Mesendoderm (in vitro differentiated cells): ENCODE results near the gene ZSCAN12.
"Not testable (repeated sequence)": the region's sequence is repeated elsewhere in the genome, so short reads cannot be mapped to it uniquely, and the experiment has no call there.

ENCODE experiments used
- DNase-seq: peaks from one replicate; pipeline ENCODE4 v3.0.0; 2013
- H2AK5ac ChIP-seq: 2 replicates; pipeline ENCODE4 v1.6.1; 2013; ENCODE audit warnings: low read length, inconsistent platforms
- H2BK120ac ChIP-seq: 2 replicates; pipeline ENCODE4 v1.6.1; 2013; ENCODE audit warnings: low read depth, mild to moderate bottlenecking, low read length, moderate library complexity, mixed read lengths
- H2BK15ac ChIP-seq: replicated peaks from 2 replicates; pipeline ENCODE4 v1.6.1; 2013; ENCODE audit warnings: low read depth, mild to moderate bottlenecking, moderate library complexity
- H2BK5ac ChIP-seq: 2 replicates; pipeline ENCODE4 v1.6.1; 2013; ENCODE audit warnings: low read length, inconsistent platforms
- H3K18ac ChIP-seq: 2 replicates; pipeline ENCODE4 v1.6.1; 2013; ENCODE audit warnings: mild to moderate bottlenecking, low read length, mixed read lengths
- H3K23ac ChIP-seq: one replicate; pipeline ENCODE4 v1.6.1; 2013; ENCODE audit warnings: low read length
- H3K27ac ChIP-seq: 2 replicates; pipeline ENCODE4 v1.5.1; 2013; ENCODE audit warnings: low read depth, mild to moderate bottlenecking, inconsistent platforms, low read length, moderate library complexity
- H3K27me3 ChIP-seq: 2 replicates; pipeline ENCODE4 v1.6.1; 2013; ENCODE audit warnings: low read length, control low read depth, mild to moderate bottlenecking, inconsistent platforms; ENCODE audit not compliant: insufficient read depth, poor library complexity
- H3K36me3 ChIP-seq: 2 replicates; pipeline ENCODE4 v1.6.1; 2013; ENCODE audit warnings: low read length, inconsistent platforms; ENCODE audit not compliant: control insufficient read depth, insufficient read depth
- H3K4ac ChIP-seq: one replicate; pipeline ENCODE4 v1.6.1; 2013; ENCODE audit warnings: low read depth, mild to moderate bottlenecking, low read length, moderate library complexity
- H3K4me1 ChIP-seq: 2 replicates; pipeline ENCODE4 v1.6.1; 2013; ENCODE audit warnings: low read depth, low read length, inconsistent platforms; ENCODE audit not compliant: control insufficient read depth
- H3K4me2 ChIP-seq: 2 replicates; pipeline ENCODE4 v1.6.1; 2013; ENCODE audit warnings: low read length
- H3K4me3 ChIP-seq: 2 replicates; pipeline ENCODE4 v1.5.1; 2013; ENCODE audit warnings: mild to moderate bottlenecking, low read length
- H3K56ac ChIP-seq: one replicate; pipeline ENCODE4 v1.6.1; 2013; ENCODE audit warnings: low read length
- H3K79me1 ChIP-seq: 2 replicates; pipeline ENCODE4 v1.6.1; 2013; ENCODE audit warnings: low read length, inconsistent platforms
- H3K79me2 ChIP-seq: 2 replicates; pipeline ENCODE4 v1.6.1; 2013; ENCODE audit warnings: mild to moderate bottlenecking, low read length; ENCODE audit not compliant: control insufficient read depth, insufficient read depth
- H3K9ac ChIP-seq: 2 replicates; pipeline ENCODE4 v1.6.1; 2013; ENCODE audit warnings: low read length, inconsistent platforms
- H4K5ac ChIP-seq: one replicate; pipeline ENCODE4 v1.6.1; 2013; ENCODE audit warnings: low read length
- H4K8ac ChIP-seq: one replicate; pipeline ENCODE4 v1.6.1; 2013; ENCODE audit warnings: low read depth, mild to moderate bottlenecking, control low read depth, low read length, moderate library complexity
- WGBS: extraction: QIAGEN DNeasy Blood & Tissue Kit; methylation state at CpG from one replicate; pipeline ENCODE4 v1.1.7; 2013; ENCODE audit warnings: low lambda C conversion rate, missing lambda C conversion rate; ENCODE audit not compliant: insufficient coverage; ENCODE audit errors: extremely low coverage; 5-methylcytosine and 5-hydroxymethylcytosine counted together

Gene ZSCAN12

DNA sequence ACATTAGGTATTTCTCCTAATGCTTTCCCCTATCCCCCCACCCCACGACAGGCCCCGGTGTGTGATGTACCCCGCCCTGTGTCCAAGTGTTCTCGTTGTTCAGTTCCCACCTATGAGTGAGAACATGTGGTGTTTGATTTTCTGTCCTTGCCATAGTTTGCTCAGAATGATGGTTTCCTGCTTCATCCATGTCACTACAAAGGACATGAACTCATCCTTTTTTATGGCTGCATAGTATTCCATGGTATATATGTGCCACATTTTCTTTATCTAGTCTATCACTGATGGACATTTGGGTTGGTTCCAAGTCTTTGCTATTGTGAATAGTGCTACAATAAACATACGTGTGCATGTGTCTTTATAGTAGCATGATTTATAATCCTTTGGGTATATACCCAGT lies 4.4 kb upstream of the ZSCAN12 start:
- not testable (repeated sequence) for H3K23ac ChIP-seq, H4K5ac ChIP-seq, H3K9ac ChIP-seq, H3K4me2 ChIP-seq, DNase-seq, H2BK15ac ChIP-seq, H2AK5ac ChIP-seq, H3K56ac ChIP-seq, H3K79me1 ChIP-seq, H3K79me2 ChIP-seq, H2BK120ac ChIP-seq, H3K4me3 ChIP-seq, H3K36me3 ChIP-seq, H3K4ac ChIP-seq, H4K8ac ChIP-seq, H3K18ac ChIP-seq, H3K4me1 ChIP-seq, H2BK5ac ChIP-seq, H3K27ac ChIP-seq, H3K27me3 ChIP-seq
- WGBS, result no CpG with 5 or more reads among the region's 5 CpGs

DNA sequence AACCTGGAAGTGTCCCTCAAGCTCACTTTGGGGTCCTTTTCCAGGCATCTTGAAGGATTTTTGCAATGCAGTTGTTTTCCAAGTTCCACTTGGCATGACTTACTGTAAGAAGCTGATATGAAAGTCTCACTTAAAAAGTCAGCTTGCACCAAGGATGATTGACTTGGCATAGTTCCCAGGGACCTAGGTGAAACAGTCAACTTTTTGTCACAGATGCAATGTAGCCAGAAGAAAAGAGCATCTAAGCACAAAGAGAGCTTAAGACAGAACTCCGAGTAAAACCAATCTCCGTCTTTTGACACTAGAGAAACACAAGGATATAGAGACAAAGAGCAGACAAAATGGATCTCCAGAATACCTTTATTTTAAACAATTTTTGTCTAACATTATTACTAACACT lies 2.6 kb upstream of the ZSCAN12 start:
- DNase-seq, result no peak
- no CpG with 5 or more reads among the region's 2 CpGs for WGBS
- H2BK15ac ChIP-seq, result no peak overlapping the region

DNA sequence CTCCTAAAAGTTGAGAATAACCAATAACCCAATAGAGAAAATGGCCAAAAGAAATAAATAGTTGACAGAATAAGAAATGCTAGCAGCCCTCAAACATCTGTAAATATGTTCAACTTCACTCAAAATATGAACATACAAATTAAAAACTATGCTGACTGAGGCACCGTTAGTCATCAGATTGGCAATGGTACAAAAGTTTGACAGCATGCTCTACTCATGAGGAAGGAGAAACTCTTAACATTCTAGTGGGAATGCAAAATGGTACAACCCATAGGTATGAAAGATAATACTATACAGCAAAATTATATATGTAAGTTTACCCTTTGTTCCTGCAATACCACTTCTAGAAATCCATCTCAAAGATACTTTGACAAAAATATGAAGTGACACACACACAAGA lies 1.6 kb upstream of the ZSCAN12 start:
- Histone ChIP-seq H3K79me1 (peaks cover 8% of the 10 kb centered on the region), H2AK5ac (no peak overlapping the region), H3K18ac (no peak overlapping the region), H3K27ac (no peak overlapping the region), H3K9ac (no peak overlapping the region), H2BK15ac (no peak overlapping the region), H3K36me3 (no peaks in the 10 kb centered on the region), H2BK5ac (no peak overlapping the region), H3K79me2 (peaks cover 21% of the 10 kb centered on the region), H2BK120ac (no peak overlapping the region), H3K4ac (no peak overlapping the region), H3K4me1 (peaks cover 5% of the 10 kb centered on the region), H3K23ac (no peak overlapping the region), H3K4me2 (no peak overlapping the region), H4K5ac (no peak overlapping the region), H3K56ac (no peak overlapping the region), H3K4me3 (no peak overlapping the region), H4K8ac (no peak overlapping the region), H3K27me3 (peaks cover 2% of the 10 kb centered on the region)
- WGBS, result no CpG with 5 or more reads among the region's 1 CpG
- no peak for DNase-seq

More for the DNA sequence above, 2.6 kb upstream of the ZSCAN12 start:
- no peak overlapping the region for H3K18ac ChIP-seq
- no peak overlapping the region for H4K5ac ChIP-seq
- no peak overlapping the region for H2AK5ac ChIP-seq
- no peak overlapping the region for H2BK120ac ChIP-seq
- H3K27ac ChIP-seq, result no peak overlapping the region
- H3K79me1 ChIP-seq, result peaks cover 6% of the 10 kb centered on the region
- no peak overlapping the region for H3K4me3 ChIP-seq
- H3K23ac ChIP-seq, result no peak overlapping the region
- H3K9ac ChIP-seq, result no peak overlapping the region
- no peak overlapping the region for H4K8ac ChIP-seq
- no peak overlapping the region for H3K56ac ChIP-seq
- H3K36me3 ChIP-seq, result no peaks in the 10 kb centered on the region
- H3K27me3 ChIP-seq, result peaks cover 2% of the 10 kb centered on the region
- no peak overlapping the region for H3K4me2 ChIP-seq
- H3K4ac ChIP-seq, result no peak overlapping the region
- no peak overlapping the region for H2BK5ac ChIP-seq
- peaks cover 12% of the 10 kb centered on the region for H3K79me2 ChIP-seq
- H3K4me1 ChIP-seq, result peaks cover 3% of the 10 kb centered on the region

DNA sequence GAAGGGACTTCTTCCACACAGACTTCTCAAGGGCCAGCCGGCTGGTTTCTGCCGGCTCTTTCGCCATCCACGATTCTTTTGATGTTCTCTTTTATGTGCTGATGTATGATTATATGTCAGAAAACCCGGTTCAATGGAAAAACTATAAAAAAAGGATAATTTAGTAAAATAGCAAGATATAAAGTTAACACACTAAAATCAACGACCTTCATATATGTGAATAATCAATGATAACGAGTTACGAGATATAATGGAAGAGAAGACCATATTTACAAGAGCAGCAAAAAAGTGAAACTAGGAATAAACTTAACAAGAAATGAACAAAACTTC lies 540 bp upstream of the ZSCAN12 start:
- Histone ChIP-seq H3K4me3 (peak overlapping the region; percentile 16), H3K36me3 (no peaks in the 10 kb centered on the region), H3K27me3 (peaks cover 2% of the 10 kb centered on the region), H2BK5ac (no peak overlapping the region), H2BK15ac (no peak overlapping the region), H3K79me1 (peaks cover 9% of the 10 kb centered on the region), H3K56ac (peak overlapping the region; percentile 81), H3K4me2 (peak overlapping the region; percentile 14), H2AK5ac (no peak overlapping the region), H4K5ac (no peak overlapping the region), H3K23ac (no peak overlapping the region), H3K79me2 (peaks cover 24% of the 10 kb centered on the region), H3K27ac (no peak overlapping the region), H4K8ac (peak overlapping the region; percentile 100), H3K9ac (peak overlapping the region; percentile 57), H3K4ac (no peak overlapping the region), H2BK120ac (no peak overlapping the region), H3K4me1 (peaks cover 5% of the 10 kb centered on the region), H3K18ac (peak overlapping the region; percentile 91)
- no peak for DNase-seq
- no CpG with 5 or more reads among the region's 8 CpGs for WGBS

DNA sequence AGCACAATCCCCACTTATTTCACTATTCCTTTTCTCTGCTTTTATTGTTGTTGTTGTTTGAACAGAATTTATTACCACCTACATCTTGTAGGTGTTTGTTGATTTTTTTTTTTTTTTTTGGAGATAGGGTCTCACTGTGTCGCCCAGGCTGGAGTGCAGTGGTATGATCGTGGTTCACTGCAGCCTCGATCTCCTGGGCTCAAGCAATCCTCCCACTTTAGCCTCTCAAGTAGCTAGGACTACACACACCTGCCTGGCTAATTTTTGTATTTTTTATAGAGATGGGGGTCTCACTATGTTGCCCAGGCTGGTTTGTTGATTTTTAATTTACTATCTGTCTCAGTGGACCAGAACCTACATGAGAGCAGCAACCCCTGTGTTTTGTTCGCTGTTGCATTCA lies 3.6 kb downstream of the ZSCAN12 start:
- no peak overlapping the region for H3K18ac ChIP-seq
- no peak overlapping the region for H3K9ac ChIP-seq
- H3K27ac ChIP-seq, result no peak overlapping the region
- no peak overlapping the region for H4K8ac ChIP-seq
- no CpG with 5 or more reads among the region's 4 CpGs for WGBS
- H3K23ac ChIP-seq, result no peak overlapping the region
- H2BK120ac ChIP-seq, result no peak overlapping the region
- H3K36me3 ChIP-seq, result peaks cover 6% of the 10 kb centered on the region
- no peak overlapping the region for H3K4me3 ChIP-seq
- no peak overlapping the region for H4K5ac ChIP-seq
- no peak overlapping the region for H2AK5ac ChIP-seq
- peaks cover 15% of the 10 kb centered on the region for H3K79me1 ChIP-seq
- no peaks in the 10 kb centered on the region for H3K27me3 ChIP-seq
- H3K79me2 ChIP-seq, result peaks cover 26% of the 10 kb centered on the region
- peaks cover 5% of the 10 kb centered on the region for H3K4me1 ChIP-seq
- H3K4me2 ChIP-seq, result no peak overlapping the region
- no peak for DNase-seq
- H2BK5ac ChIP-seq, result no peak overlapping the region
- H3K56ac ChIP-seq, result no peak overlapping the region
- H2BK15ac ChIP-seq, result no peak overlapping the region
- no peak overlapping the region for H3K4ac ChIP-seq

DNA sequence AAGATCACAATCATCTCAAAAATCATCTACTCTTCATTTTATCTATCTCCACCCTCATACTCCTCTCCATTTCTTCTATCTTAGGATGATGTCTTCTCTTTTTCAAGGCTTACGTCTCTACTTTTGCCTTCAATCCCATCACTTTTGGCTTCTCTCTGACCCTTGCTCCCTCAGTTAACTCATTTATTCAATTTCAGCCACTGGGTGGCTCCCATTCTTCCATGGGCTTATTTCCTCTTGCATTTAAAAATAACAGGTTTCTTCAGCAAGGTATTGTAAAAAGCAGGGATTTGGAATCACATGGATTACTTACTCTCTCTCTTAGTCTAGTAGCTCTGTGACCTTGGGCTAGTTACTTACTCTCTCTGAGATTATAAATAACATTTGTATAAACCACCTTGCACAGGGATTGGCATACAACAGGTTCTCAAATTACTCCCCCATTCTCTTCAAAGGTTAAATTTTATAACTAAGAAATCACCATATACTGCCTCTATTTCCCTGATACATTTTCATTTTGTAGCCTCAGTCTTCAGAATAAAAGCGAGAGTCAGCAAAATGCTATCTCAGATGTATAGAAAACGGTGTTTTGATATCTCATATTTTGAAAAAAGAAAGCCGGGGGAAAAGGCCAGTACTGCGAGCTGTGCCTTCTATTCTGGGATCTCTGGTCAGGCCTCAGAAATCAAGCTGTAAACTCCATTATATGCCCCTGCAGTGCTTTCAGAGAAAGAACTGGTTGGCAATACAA lies 5.5 kb downstream of the ZSCAN12 start:
- no peak overlapping the region for H3K4me2 ChIP-seq
- peaks cover 28% of the 10 kb centered on the region for H3K79me2 ChIP-seq
- no peak overlapping the region for H2BK120ac ChIP-seq
- H4K5ac ChIP-seq, result no peak overlapping the region
- H3K36me3 ChIP-seq, result peaks cover 12% of the 10 kb centered on the region
- H3K4me1 ChIP-seq, result peaks cover 5% of the 10 kb centered on the region
- no peaks in the 10 kb centered on the region for H3K27me3 ChIP-seq
- no peak overlapping the region for H3K9ac ChIP-seq
- H2BK5ac ChIP-seq, result no peak overlapping the region
- DNase-seq, result peak; percentile 37
- H3K23ac ChIP-seq, result no peak overlapping the region
- H3K4me3 ChIP-seq, result no peak overlapping the region
- no peak overlapping the region for H3K56ac ChIP-seq
- no peak overlapping the region for H3K18ac ChIP-seq
- WGBS, result 100% methylated on average over 1 of the region's 5 CpGs
- no peak overlapping the region for H3K4ac ChIP-seq
- no peak overlapping the region for H2BK15ac ChIP-seq
- H2AK5ac ChIP-seq, result no peak overlapping the region
- H3K79me1 ChIP-seq, result peaks cover 18% of the 10 kb centered on the region
- no peak overlapping the region for H4K8ac ChIP-seq
- no peak overlapping the region for H3K27ac ChIP-seq
